LNCaP clone FGC (cell line): ENCODE measurements around the gene ATG14.

Experiments used
- DNase-seq: peaks from one replicate; pipeline ENCODE4 v3.0.0-alpha.2; 2011; ENCODE audit warnings: low read depth
- H3K4me3 ChIP-seq: 2 replicates; pipeline ENCODE4 v1.5.1; 2011; ENCODE audit warnings: mild to moderate bottlenecking, low read depth, low read length, control low read depth
- CTCF ChIP-seq: IDR thresholded peaks from 2 replicates; pipeline ENCODE4 v1.5.1; 2012; ENCODE audit warnings: mild to moderate bottlenecking; ENCODE audit not compliant: control insufficient read depth, insufficient read depth; ENCODE audit errors: extremely low read depth

ATG14 gene

GRCh38 chr14:55359307-55359706, 52.3 kb downstream of the ATG14 start:
- no peak for DNase-seq
- TF ChIP-seq CTCF = no peak
- H3K4me3 ChIP-seq = no peak overlapping the region

- TF ChIP-seq CTCF = no peak
- DNase-seq = peak; percentile 77
Measured at GRCh38 chr14:55356913-55357312, 54.7 kb downstream of the ATG14 start.

GRCh38 chr14:55355922-55356321, 55.7 kb downstream of the ATG14 start:
- no peak overlapping the region for H3K4me3 ChIP-seq
- no peak for TF ChIP-seq CTCF

More at GRCh38 chr14:55356913-55357312, 54.7 kb downstream of the ATG14 start:
- no peak overlapping the region for H3K4me3 ChIP-seq

GRCh38 chr14:55354500-55354899, 57.1 kb downstream of the ATG14 start:
- DNase-seq = no peak

More at GRCh38 chr14:55355922-55356321, 55.7 kb downstream of the ATG14 start:
- no peak for DNase-seq

GRCh38 chr14:55353686-55354467, 57.8 kb downstream of the ATG14 start:
- TF ChIP-seq CTCF = no peak
- no peak for DNase-seq
- H3K4me3 ChIP-seq = no peak overlapping the region

More at GRCh38 chr14:55354500-55354899, 57.1 kb downstream of the ATG14 start:
- no peak overlapping the region for H3K4me3 ChIP-seq
- TF ChIP-seq CTCF = peak; percentile 78

- TF ChIP-seq CTCF = no peak
- no peak for DNase-seq
- no peak overlapping the region for H3K4me3 ChIP-seq
Measured at GRCh38 chr14:55352201-55352600, 59.4 kb downstream of the ATG14 start.

- H3K4me3 ChIP-seq = no peak overlapping the region
- no peak for DNase-seq
- TF ChIP-seq CTCF = no peak
Measured at GRCh38 chr14:55351111-55351510, 60.5 kb downstream of the ATG14 start.
